ENCODE measurements around the gene IRF3.

IRF3 gene

GRCh38 chr19:49665351-49666119 lies at the start of gene IRF3, which contains the start of gene BCL2L12:
Gene IRF3 (minus strand): TSS chr19:49665857. CDS start chr19:49664838, 1,019 bp downstream.
Gene BCL2L12 (plus strand): TSS chr19:49665933. CDS start chr19:49666693, 760 bp downstream.
- peak; percentile 78 to 96 for DNase-seq

- no peak for DNase-seq
Observed at GRCh38 chr19:49713236-49713845, 47.7 kb upstream of the IRF3 start.

- DNase-seq: peak in 1 of 2 experiments; percentile 70
Observed at GRCh38 chr19:49712397-49712859, 46.8 kb upstream of the IRF3 start.

- DNase-seq: no peak
Observed at GRCh38 chr19:49710372-49710951, 44.8 kb upstream of the IRF3 start.

GRCh38 chr19:49705919-49706318 lies 40.3 kb upstream of the IRF3 start:
- no peak for DNase-seq

- no peak for DNase-seq
Observed at GRCh38 chr19:49704888-49705642, 39.4 kb upstream of the IRF3 start.

- DNase-seq: peak in 1 of 2 experiments; percentile 47
Observed at GRCh38 chr19:49701271-49701786, 35.7 kb upstream of the IRF3 start.

GRCh38 chr19:49700563-49700962 lies 34.9 kb upstream of the IRF3 start:
- no peak for DNase-seq

GRCh38 chr19:49699364-49699763 lies 33.7 kb upstream of the IRF3 start:
- no peak for DNase-seq

GRCh38 chr19:49696865-49697264 lies 31.2 kb upstream of the IRF3 start:
- DNase-seq: no peak

- DNase-seq: no peak
Observed at GRCh38 chr19:49696115-49696514, 30.5 kb upstream of the IRF3 start.

GRCh38 chr19:49692147-49692506 lies 26.5 kb upstream of the IRF3 start:
- DNase-seq: no peak

- peak; percentile 76 to 88 for DNase-seq
Observed at GRCh38 chr19:49691243-49692146, 25.8 kb upstream of the IRF3 start.

GRCh38 chr19:49690656-49691242 lies 25.1 kb upstream of the IRF3 start, which contains the start of gene CPT1C:
Gene CPT1C (plus strand): TSS chr19:49691116. CDS start chr19:49692253, 1,137 bp downstream.
- DNase-seq: peak; percentile 79 to 93

- DNase-seq: no peak
Observed at GRCh38 chr19:49690079-49690655, 24.5 kb upstream of the IRF3 start.

GRCh38 chr19:49689133-49690078 lies 23.7 kb upstream of the IRF3 start, which contains the start of gene ADM5:
Gene ADM5 (plus strand): TSS chr19:49689594. CDS start chr19:49689838, 244 bp downstream.
- peak; percentile 31 to 88 for DNase-seq

- DNase-seq: no peak
Observed at GRCh38 chr19:49688531-49689132, 23.0 kb upstream of the IRF3 start.

GRCh38 chr19:49687566-49688316 lies 22.1 kb upstream of the IRF3 start:
- peak in 1 of 2 experiments; percentile 18 for DNase-seq

Measured in NCI-H526 (cell line).